Progenitor cell of endocrine pancreas (in vitro differentiated cells): ENCODE data around the gene TLNRD1. TPM values are rescaled to one million over a fixed set of nuclear protein-coding genes. Genes with fewer than 3 reads are reported as not detected.

Source experiments
- DNase-seq: peaks from one replicate; pipeline ENCODE4 v3.0.0; 2021; ENCODE audit warnings: low spot score; ENCODE audit not compliant: unreplicated experiment
- H3K27ac Mint-ChIP-seq: 2 replicates; pipeline ENCODE4 v1.8.0; 2021; ENCODE audit warnings: mild to moderate bottlenecking, moderate library complexity, mixed read lengths
- H3K27me3 Mint-ChIP-seq: 2 replicates; pipeline ENCODE4 v1.8.0; 2021; ENCODE audit warnings: mixed read lengths
- H3K36me3 Mint-ChIP-seq: 2 replicates; pipeline ENCODE4 v1.8.0; 2022; ENCODE audit warnings: mixed read lengths; ENCODE audit not compliant: insufficient read depth
- H3K4me1 Mint-ChIP-seq: 2 replicates; pipeline ENCODE4 v1.8.0; 2021; ENCODE audit warnings: low read depth, mixed read lengths
- H3K4me3 Mint-ChIP-seq: 2 replicates; pipeline ENCODE4 v1.8.0; 2021; ENCODE audit warnings: low read depth, mild to moderate bottlenecking, moderate library complexity, mixed read lengths
- H3K9me3 Mint-ChIP-seq: 2 replicates; pipeline ENCODE4 v1.8.0; 2021; ENCODE audit warnings: low read depth, mixed read lengths
- total RNA-seq: library from RNA; stranded (reverse); gene quantifications from 2 replicates; pipeline ENCODE4 v1.2.1, GENCODE V29; 2021
- TF ChIP-seq, protein P1 (sequence below): fragments of 200-600 bp; sonication (generic); IDR thresholded peaks from one replicate; pipeline ENCODE4 v1.5.0; 2021; ENCODE audit warnings: antibody characterized with exemption, mild to moderate bottlenecking; ENCODE audit not compliant: unreplicated experiment

The TLNRD1 gene
- total RNA-seq, 1 donor from 2014 or later, result 14.9 TPM

DNA sequence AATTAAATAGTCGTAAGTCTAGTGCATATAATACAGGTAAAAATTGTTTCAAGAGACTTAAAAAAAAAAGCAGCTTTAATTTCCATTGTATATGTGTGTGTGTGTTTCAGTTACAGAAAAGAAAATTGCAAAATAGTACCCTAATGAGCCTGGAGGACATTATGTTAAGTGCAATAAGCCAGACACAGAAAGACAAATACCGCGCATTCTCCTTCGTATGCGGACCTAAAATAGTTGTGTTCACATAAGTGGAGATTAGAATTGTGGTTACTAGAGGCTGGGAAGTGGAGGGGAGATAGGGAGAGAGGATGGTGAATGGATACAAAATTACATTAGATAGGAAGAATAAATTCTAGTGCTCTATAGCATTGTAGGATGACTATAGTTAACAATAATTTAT is 14.7 kb upstream of the TLNRD1 start:
- H3K27ac Mint-ChIP-seq, result no peak overlapping the region
- H3K9me3 Mint-ChIP-seq, result no peaks in the 10 kb centered on the region
- peaks cover 21% of the 10 kb centered on the region for H3K4me1 Mint-ChIP-seq
- H3K36me3 Mint-ChIP-seq, result peaks cover 5% of the 10 kb centered on the region
- no peaks in the 10 kb centered on the region for H3K27me3 Mint-ChIP-seq
- no peak overlapping the region for H3K4me3 Mint-ChIP-seq
- TF ChIP-seq, protein P1, sequence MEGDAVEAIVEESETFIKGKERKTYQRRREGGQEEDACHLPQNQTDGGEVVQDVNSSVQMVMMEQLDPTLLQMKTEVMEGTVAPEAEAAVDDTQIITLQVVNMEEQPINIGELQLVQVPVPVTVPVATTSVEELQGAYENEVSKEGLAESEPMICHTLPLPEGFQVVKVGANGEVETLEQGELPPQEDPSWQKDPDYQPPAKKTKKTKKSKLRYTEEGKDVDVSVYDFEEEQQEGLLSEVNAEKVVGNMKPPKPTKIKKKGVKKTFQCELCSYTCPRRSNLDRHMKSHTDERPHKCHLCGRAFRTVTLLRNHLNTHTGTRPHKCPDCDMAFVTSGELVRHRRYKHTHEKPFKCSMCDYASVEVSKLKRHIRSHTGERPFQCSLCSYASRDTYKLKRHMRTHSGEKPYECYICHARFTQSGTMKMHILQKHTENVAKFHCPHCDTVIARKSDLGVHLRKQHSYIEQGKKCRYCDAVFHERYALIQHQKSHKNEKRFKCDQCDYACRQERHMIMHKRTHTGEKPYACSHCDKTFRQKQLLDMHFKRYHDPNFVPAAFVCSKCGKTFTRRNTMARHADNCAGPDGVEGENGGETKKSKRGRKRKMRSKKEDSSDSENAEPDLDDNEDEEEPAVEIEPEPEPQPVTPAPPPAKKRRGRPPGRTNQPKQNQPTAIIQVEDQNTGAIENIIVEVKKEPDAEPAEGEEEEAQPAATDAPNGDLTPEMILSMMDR, result no peak
- no peak for DNase-seq

DNA sequence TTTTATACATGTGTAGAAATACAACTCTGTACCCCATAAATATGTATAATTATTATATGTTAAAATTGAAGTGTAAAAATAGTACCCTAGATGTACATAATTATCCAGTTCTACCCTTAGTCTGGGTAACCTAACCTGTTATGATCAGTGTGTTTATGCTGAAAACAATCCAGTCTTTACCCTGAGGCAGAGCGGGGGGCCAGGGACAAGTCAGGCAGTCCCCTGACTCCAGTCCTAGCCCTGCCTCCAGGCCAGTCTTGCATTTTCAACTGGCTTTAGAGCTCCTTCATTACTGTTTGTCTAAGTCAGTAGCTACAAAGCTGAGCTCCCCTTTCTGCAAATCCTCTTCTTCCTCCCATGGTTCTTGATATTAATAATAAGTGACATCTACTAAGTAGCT is 14.2 kb upstream of the TLNRD1 start:
- peaks cover 21% of the 10 kb centered on the region for H3K4me1 Mint-ChIP-seq
- no peak for DNase-seq
- no peak overlapping the region for H3K27ac Mint-ChIP-seq
- no peaks in the 10 kb centered on the region for H3K27me3 Mint-ChIP-seq
- H3K9me3 Mint-ChIP-seq, result no peaks in the 10 kb centered on the region
- H3K4me3 Mint-ChIP-seq, result no peak overlapping the region
- TF ChIP-seq, protein P1, result no peak
- peaks cover 5% of the 10 kb centered on the region for H3K36me3 Mint-ChIP-seq

DNA sequence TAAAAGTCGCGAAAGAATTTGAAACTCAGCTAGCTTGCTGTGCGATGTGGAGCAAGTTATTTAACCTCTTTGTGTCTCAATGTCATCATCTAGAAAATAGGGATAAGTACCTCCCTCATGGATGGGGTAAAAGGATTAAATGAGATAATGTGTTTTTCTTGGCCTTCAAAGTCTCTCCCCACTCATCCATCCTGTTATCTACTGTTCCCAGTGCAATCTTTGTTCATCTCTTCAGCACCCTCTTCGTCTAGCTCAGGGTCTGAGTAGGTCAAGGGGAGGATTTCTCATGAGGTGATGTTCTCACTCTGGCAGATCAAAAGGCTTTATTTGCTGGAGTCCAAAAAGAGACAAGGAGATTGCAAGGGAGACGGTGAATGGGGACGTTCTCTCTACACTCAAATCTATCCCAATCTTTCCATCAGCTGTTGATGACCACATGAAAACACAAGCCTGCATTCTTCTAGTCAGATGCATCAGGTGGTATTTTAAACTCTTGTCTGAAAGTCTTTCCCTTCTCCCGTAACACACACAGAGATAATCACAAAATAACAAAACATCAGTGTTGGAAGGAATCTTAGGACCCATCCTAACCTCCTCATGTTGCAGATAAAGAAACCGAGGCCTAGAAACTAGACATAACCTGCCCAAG is 12.5 kb upstream of the TLNRD1 start:
- TF ChIP-seq, protein P1, result no peak
- peak overlapping the region; percentile 98 for H3K27ac Mint-ChIP-seq

DNA sequence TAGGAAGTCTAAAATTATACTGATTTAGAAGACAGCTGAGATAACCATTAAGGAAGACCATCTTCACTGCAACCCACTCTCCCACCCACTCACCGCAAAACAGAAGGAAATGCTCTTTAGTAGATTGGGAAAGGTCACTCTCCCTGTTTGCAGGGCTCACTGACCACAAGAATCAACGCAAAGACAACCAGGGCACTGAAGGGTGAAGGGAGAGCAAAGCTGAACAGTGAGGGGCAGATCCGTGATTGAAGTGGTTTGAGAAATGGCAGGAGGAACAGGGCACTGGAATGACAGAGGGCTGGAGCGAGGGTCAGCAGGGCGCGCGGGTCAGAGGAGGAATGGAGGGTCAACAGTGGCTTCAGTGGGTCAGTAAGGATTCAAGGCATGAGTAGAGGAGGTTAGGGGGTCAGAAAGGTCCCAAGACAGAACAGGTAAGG is 11.6 kb upstream of the TLNRD1 start:
- H3K4me1 Mint-ChIP-seq, result peaks cover 21% of the 10 kb centered on the region
- H3K36me3 Mint-ChIP-seq, result no peaks in the 10 kb centered on the region
- H3K27me3 Mint-ChIP-seq, result no peaks in the 10 kb centered on the region
- peak overlapping the region; percentile 98 for H3K27ac Mint-ChIP-seq
- peak overlapping the region; percentile 98 for H3K4me3 Mint-ChIP-seq
- no peaks in the 10 kb centered on the region for H3K9me3 Mint-ChIP-seq
- DNase-seq, result no peak
- TF ChIP-seq, protein P1, result no peak

More for the DNA sequence above, 12.5 kb upstream of the TLNRD1 start:
- H3K4me3 Mint-ChIP-seq, result peak overlapping the region; percentile 98
- H3K36me3 Mint-ChIP-seq, result no peaks in the 10 kb centered on the region
- no peak for DNase-seq
- H3K4me1 Mint-ChIP-seq, result peaks cover 21% of the 10 kb centered on the region
- H3K27me3 Mint-ChIP-seq, result no peaks in the 10 kb centered on the region
- H3K9me3 Mint-ChIP-seq, result no peaks in the 10 kb centered on the region

DNA sequence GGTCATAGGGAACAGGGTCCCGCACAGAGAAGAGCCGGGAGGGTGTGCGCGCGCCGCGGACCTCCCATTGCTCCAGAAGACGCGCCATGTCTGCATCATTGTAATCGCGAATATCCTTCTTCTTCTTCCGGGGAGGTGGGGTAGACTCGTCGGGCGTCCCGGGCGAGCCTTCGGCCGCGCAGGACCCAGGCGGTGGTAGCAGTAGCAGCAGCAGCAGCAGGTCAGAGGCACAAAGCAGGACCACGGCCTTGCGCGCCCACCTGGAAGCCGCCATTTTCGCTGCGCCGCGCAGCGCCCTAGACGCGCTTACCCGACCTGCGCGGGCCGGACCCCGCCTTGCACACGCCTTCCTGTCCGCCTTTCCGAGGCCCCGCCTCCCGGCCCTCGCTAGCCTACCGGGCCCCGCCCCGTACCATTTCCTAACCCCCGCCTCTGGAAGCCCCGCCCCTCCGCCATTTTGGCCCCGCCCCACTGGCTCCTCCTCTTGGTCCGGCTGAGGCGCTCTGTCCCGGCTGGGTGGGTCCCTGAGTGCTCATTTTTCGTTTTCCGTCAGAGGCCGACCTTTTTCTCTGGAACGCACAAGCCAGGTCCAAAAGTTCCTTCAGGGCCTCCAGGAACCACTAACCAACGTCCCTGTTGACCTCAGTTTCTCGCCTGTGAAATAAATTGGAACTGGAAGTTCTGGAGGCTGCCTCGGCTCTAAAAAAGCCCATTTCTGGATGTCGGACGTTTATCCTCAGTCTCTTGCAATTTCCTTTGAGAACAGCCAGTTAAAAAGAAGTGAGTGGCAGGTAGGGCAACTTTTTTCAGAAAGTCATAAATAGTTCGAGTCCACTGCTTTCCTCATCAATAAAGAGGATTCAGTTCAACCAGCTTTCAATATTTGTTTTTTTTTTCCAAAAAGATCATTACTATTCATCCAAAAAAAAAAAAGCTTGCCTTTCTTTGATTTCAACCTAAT is 10.9 kb upstream of the TLNRD1 start, which contains the start of gene MESD:
Gene MESD, minus strand, starts transcription at position 302 of the 961 bp plus-strand sequence. Its CDS starts 28 bp downstream, at position 274.
- Mint-ChIP-seq H3K36me3 (no peaks in the 10 kb centered on the region), H3K4me3 (peak within 1 kb of the TSS; percentile 98), H3K27me3 (no peaks in the 10 kb centered on the region), H3K27ac (peak within 1 kb of the TSS; percentile 98), H3K9me3 (no peaks in the 10 kb centered on the region), H3K4me1 (peaks cover 21% of the 10 kb centered on the region)
- TF ChIP-seq, protein P1, result no peak
- DNase-seq, result peak; percentile 96
